HG02678 (cell line): ENCODE data around the gene SEC63.
"Not testable (repeated sequence)": the region's sequence is repeated elsewhere in the genome, so short reads cannot be mapped to it uniquely, and the experiment has no call there.

ENCODE experiments used
- ATAC-seq: cut with Tn5 transposase; IDR thresholded peaks from one replicate; pipeline ENCODE4 v1.9.1; 2021; ENCODE audit warnings: mild to moderate bottlenecking, moderate library complexity; ENCODE audit not compliant: unreplicated experiment

SEC63 gene

GRCh38 chr6:107936162-107936909 is 21.7 kb downstream of the SEC63 start:
- no peak for ATAC-seq

- ATAC-seq: not testable (repeated sequence)
Measured at GRCh38 chr6:107934229-107934628, 23.8 kb downstream of the SEC63 start.

GRCh38 chr6:107932580-107932979 is 25.4 kb downstream of the SEC63 start:
- ATAC-seq: no peak

GRCh38 chr6:107931894-107932293 is 26.1 kb downstream of the SEC63 start:
- no peak for ATAC-seq

GRCh38 chr6:107928984-107929383 is 29.0 kb downstream of the SEC63 start:
- no peak for ATAC-seq

GRCh38 chr6:107926697-107927544 is 31.1 kb downstream of the SEC63 start:
- not testable (repeated sequence) for ATAC-seq

- ATAC-seq: no peak
Measured at GRCh38 chr6:107917451-107918375, 40.3 kb downstream of the SEC63 start.

GRCh38 chr6:107916961-107917360 is 41.0 kb downstream of the SEC63 start:
- ATAC-seq: not testable (repeated sequence)

GRCh38 chr6:107911692-107912091 is 46.3 kb downstream of the SEC63 start:
- no peak for ATAC-seq

GRCh38 chr6:107894809-107895396 is 63.1 kb downstream of the SEC63 start:
- ATAC-seq: no peak

- ATAC-seq: not testable (repeated sequence)
Measured at GRCh38 chr6:107890431-107890830, 67.6 kb downstream of the SEC63 start.

- ATAC-seq: not testable (repeated sequence)
Measured at GRCh38 chr6:107885950-107886349, 72.1 kb downstream of the SEC63 start.

- no peak for ATAC-seq
Measured at GRCh38 chr6:107879941-107880340, 78.1 kb downstream of the SEC63 start.

- no peak for ATAC-seq
Measured at GRCh38 chr6:107877968-107878367, 80.0 kb downstream of the SEC63 start.

GRCh38 chr6:107871976-107872375 is 86.0 kb downstream of the SEC63 start:
- ATAC-seq: no peak

GRCh38 chr6:107871512-107871911 is 86.5 kb downstream of the SEC63 start:
- not testable (repeated sequence) for ATAC-seq

- no peak for ATAC-seq
Measured at GRCh38 chr6:107871016-107871415, 87.0 kb downstream of the SEC63 start.

GRCh38 chr6:107870381-107870780 is 87.6 kb downstream of the SEC63 start:
- no peak for ATAC-seq

- ATAC-seq: no peak
Measured at GRCh38 chr6:107869871-107870270, 88.1 kb downstream of the SEC63 start.

- ATAC-seq: no peak
Measured at GRCh38 chr6:107868867-107869611, 89.0 kb downstream of the SEC63 start.
